ENCODE measurements around the gene OTX2. TPM values are rescaled to one million over a fixed set of nuclear protein-coding genes. Genes with fewer than 3 reads are reported as not detected.

Gene OTX2
- total RNA-seq (not detected in 2 replicates), polyA plus RNA-seq (0.08 TPM in 1 of 2 replicates, not detected in the other), polyA minus RNA-seq (ENCODE audit: low replicate concordance) (not detected in 2 replicates)
- polyA plus RNA-seq (2012): not detected in 2 replicates

DNA sequence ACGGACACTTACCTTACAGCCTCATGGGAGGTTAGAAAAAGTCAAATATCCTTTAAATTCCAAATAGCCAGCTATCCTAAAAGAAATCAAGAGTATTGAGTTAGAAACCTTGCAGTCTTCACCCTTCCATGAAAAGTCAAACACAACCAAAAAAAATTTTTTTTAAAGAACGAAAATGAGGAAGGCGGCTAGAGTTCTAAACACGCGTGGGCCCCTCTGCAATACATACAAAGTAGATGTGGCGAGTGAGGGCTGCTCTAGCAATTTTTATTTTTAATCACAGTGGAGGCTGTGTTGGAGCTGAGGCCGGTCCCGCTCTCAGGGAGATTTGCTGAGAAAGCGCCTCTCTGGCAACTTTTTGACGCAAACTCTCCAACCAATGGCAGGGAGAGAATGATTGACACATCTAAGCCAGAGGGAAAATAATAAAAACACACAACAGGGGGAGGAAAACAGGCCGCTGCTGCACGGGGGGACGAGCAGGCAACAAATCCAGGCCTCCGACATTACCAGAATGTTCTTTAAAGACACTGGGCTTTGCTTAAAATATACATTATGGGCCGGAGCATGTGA is at the start of gene OTX2:
Gene OTX2, minus strand, starts transcription at position 333 of the 573 bp plus-strand sequence. CDS start 5,023 bp downstream, outside the sequence.
- TF ChIP-seq EZH2 (IDR thresholded peaks at IDR 0.05; ENCODE audit: low read length, missing control alignments): no peak
- TF ChIP-seq, protein P1, sequence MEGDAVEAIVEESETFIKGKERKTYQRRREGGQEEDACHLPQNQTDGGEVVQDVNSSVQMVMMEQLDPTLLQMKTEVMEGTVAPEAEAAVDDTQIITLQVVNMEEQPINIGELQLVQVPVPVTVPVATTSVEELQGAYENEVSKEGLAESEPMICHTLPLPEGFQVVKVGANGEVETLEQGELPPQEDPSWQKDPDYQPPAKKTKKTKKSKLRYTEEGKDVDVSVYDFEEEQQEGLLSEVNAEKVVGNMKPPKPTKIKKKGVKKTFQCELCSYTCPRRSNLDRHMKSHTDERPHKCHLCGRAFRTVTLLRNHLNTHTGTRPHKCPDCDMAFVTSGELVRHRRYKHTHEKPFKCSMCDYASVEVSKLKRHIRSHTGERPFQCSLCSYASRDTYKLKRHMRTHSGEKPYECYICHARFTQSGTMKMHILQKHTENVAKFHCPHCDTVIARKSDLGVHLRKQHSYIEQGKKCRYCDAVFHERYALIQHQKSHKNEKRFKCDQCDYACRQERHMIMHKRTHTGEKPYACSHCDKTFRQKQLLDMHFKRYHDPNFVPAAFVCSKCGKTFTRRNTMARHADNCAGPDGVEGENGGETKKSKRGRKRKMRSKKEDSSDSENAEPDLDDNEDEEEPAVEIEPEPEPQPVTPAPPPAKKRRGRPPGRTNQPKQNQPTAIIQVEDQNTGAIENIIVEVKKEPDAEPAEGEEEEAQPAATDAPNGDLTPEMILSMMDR (conservative IDR thresholded peaks at IDR 0.05 in 1 of 2, IDR thresholded peaks at IDR 0.05 in 1 of 2; ENCODE audit: low read depth in 1 of 2, low read length in 2 of 2): no peak

DNA sequence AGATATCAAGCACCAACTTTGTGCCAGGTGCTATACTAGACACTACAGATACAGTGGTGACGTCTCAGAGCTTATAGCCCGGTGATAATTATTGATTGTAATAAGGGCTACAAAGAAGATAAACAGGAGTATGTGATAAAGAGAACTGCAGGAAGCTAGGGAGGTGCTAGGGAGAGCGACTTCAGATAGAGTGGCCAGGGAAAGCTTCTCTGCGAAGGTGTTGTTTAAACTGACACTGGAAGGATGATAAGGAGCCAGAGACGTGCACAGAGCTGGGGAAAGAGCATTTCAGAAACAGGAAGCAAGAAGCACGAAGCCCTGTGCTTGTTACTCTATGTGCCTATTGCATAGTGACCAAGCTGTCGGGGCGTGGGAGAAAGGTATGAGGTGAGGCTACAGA is 48.1 kb upstream of the OTX2 start:
- DNase-seq (ENCODE audit: low read depth in 2 of 2): no peak
- TF ChIP-seq, protein P1 (conservative IDR thresholded peaks at IDR 0.05 in 1 of 2, IDR thresholded peaks at IDR 0.05 in 1 of 2; ENCODE audit: low read depth in 1 of 2, low read length in 2 of 2): no peak
- TF ChIP-seq EZH2 (IDR thresholded peaks at IDR 0.05; ENCODE audit: low read length, missing control alignments): no peak
- H4K20me1 ChIP-seq (ENCODE audit: control insufficient read depth, extremely low read depth, insufficient read depth, low read length): no peaks in the 10 kb centered on the region
- H3K79me2 ChIP-seq (ENCODE audit: control insufficient read depth, insufficient read depth, low read length): no peaks in the 10 kb centered on the region
- H3K4me3 ChIP-seq (replicated peaks in 1 of 4; ENCODE audit: control extremely low read depth in 1 of 4, insufficient read depth in 1 of 4, low read depth in 3 of 4, low read length in 4 of 4): no peak overlapping the region
- H3K27ac ChIP-seq (ENCODE audit: insufficient read depth, low read length): no peak overlapping the region
- H3K36me3 ChIP-seq (ENCODE audit: control insufficient read depth, insufficient read depth, low read length): no peaks in the 10 kb centered on the region
- H3K4me1 ChIP-seq (ENCODE audit: control insufficient read depth, extremely low read depth, insufficient read depth, low read length): no peaks in the 10 kb centered on the region
- H2AFZ ChIP-seq (ENCODE audit: low read length): no peak overlapping the region
- H3K4me2 ChIP-seq (ENCODE audit: extremely low read depth, insufficient read depth, low read length): no peak overlapping the region
- H3K9ac ChIP-seq (ENCODE audit: insufficient read depth, low read length): no peak overlapping the region
- H3K27me3 ChIP-seq (ENCODE audit: control insufficient read depth, insufficient read depth, low read length): no peaks in the 10 kb centered on the region
- H3K9me3 ChIP-seq (ENCODE audit: control insufficient read depth, insufficient read depth, low read depth, low read length): no peaks in the 10 kb centered on the region

More for the DNA sequence above, at the start of gene OTX2:
- H4K20me1 ChIP-seq (ENCODE audit: control insufficient read depth, extremely low read depth, insufficient read depth, low read length): no peaks in the 10 kb centered on the region
- no peak for DNase-seq (ENCODE audit: low read depth in 2 of 2)
- H3K9me3 ChIP-seq (ENCODE audit: control insufficient read depth, insufficient read depth, low read depth, low read length): no peaks in the 10 kb centered on the region
- no peaks in the 10 kb centered on the region for H3K36me3 ChIP-seq (ENCODE audit: control insufficient read depth, insufficient read depth, low read length)
- H3K4me1 ChIP-seq (ENCODE audit: control insufficient read depth, extremely low read depth, insufficient read depth, low read length): no peaks in the 10 kb centered on the region
- H3K4me3 ChIP-seq (replicated peaks in 1 of 4; ENCODE audit: control extremely low read depth in 1 of 4, insufficient read depth in 1 of 4, low read depth in 3 of 4, low read length in 4 of 4): no peak within 1 kb of the TSS
- H3K27ac ChIP-seq (ENCODE audit: insufficient read depth, low read length): no peak within 1 kb of the TSS
- no peak within 1 kb of the TSS for H3K9ac ChIP-seq (ENCODE audit: insufficient read depth, low read length)
- H3K27me3 ChIP-seq (ENCODE audit: control insufficient read depth, insufficient read depth, low read length): peaks cover 59% of the 10 kb centered on the region
- no peak within 1 kb of the TSS for H2AFZ ChIP-seq (ENCODE audit: low read length)
- H3K79me2 ChIP-seq (ENCODE audit: control insufficient read depth, insufficient read depth, low read length): no peaks in the 10 kb centered on the region
- H3K4me2 ChIP-seq (ENCODE audit: extremely low read depth, insufficient read depth, low read length): no peak within 1 kb of the TSS

DNA sequence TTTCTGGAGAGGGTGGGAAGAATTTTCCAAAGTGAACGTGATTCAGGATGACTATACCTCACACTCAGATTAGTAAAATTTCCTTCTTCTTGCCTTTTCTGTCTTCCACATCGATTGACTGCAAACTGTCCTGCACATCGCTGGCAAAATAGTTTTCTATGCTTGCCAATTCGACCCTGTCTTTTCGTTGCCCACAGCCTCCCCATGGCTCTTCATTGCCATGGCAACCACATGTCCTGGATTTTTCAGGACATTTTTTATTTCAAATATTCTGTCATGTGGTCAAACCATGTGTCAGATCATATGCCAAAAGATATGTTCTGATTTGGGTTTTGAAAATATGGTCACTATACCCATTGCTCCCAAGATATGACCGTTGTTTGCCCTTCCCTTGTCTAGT is 46.9 kb upstream of the OTX2 start:
- H2AFZ ChIP-seq (ENCODE audit: low read length): no peak overlapping the region
- TF ChIP-seq EZH2 (IDR thresholded peaks at IDR 0.05; ENCODE audit: low read length, missing control alignments): no peak
- TF ChIP-seq, protein P1 (conservative IDR thresholded peaks at IDR 0.05 in 1 of 2, IDR thresholded peaks at IDR 0.05 in 1 of 2; ENCODE audit: low read depth in 1 of 2, low read length in 2 of 2): no peak
- H3K4me2 ChIP-seq (ENCODE audit: extremely low read depth, insufficient read depth, low read length): no peak overlapping the region
- H3K79me2 ChIP-seq (ENCODE audit: control insufficient read depth, insufficient read depth, low read length): no peaks in the 10 kb centered on the region
- no peak overlapping the region for H3K27ac ChIP-seq (ENCODE audit: insufficient read depth, low read length)
- H3K27me3 ChIP-seq (ENCODE audit: control insufficient read depth, insufficient read depth, low read length): no peaks in the 10 kb centered on the region
- H4K20me1 ChIP-seq (ENCODE audit: control insufficient read depth, extremely low read depth, insufficient read depth, low read length): no peaks in the 10 kb centered on the region
- DNase-seq (ENCODE audit: low read depth in 2 of 2): no peak
- no peaks in the 10 kb centered on the region for H3K36me3 ChIP-seq (ENCODE audit: control insufficient read depth, insufficient read depth, low read length)
- no peaks in the 10 kb centered on the region for H3K9me3 ChIP-seq (ENCODE audit: control insufficient read depth, insufficient read depth, low read depth, low read length)
- no peak overlapping the region for H3K4me3 ChIP-seq (replicated peaks in 1 of 4; ENCODE audit: control extremely low read depth in 1 of 4, insufficient read depth in 1 of 4, low read depth in 3 of 4, low read length in 4 of 4)
- H3K4me1 ChIP-seq (ENCODE audit: control insufficient read depth, extremely low read depth, insufficient read depth, low read length): no peaks in the 10 kb centered on the region
- no peak overlapping the region for H3K9ac ChIP-seq (ENCODE audit: insufficient read depth, low read length)
